COLO829 (cell line): Measurements from ENCODE around the gene ARID5B.

Source experiments
- DNase-seq: peaks from one replicate; pipeline ENCODE4 v3.0.0; 2012; ENCODE audit warnings: low spot score

ARID5B gene

GRCh38 chr10:61905837-61906561, 4.5 kb downstream of the ARID5B start:
- DNase-seq: no peak

GRCh38 chr10:61906562-61906901, 5.0 kb downstream of the ARID5B start:
- DNase-seq: no peak

GRCh38 chr10:61907011-61907410, 5.5 kb downstream of the ARID5B start:
- no peak for DNase-seq

- DNase-seq: no peak
Observed at GRCh38 chr10:61907587-61907986, 6.1 kb downstream of the ARID5B start.

- no peak for DNase-seq
Observed at GRCh38 chr10:61910226-61910805, 8.8 kb downstream of the ARID5B start.

- DNase-seq: no peak
Observed at GRCh38 chr10:61910894-61911293, 9.4 kb downstream of the ARID5B start.

GRCh38 chr10:61911425-61911824, 9.9 kb downstream of the ARID5B start:
- DNase-seq: no peak

GRCh38 chr10:61912981-61913380, 11.5 kb downstream of the ARID5B start:
- no peak for DNase-seq

- DNase-seq: no peak
Observed at GRCh38 chr10:61918140-61918539, 16.6 kb downstream of the ARID5B start.

GRCh38 chr10:61918989-61919388, 17.5 kb downstream of the ARID5B start:
- DNase-seq: no peak

GRCh38 chr10:61919646-61920215, 18.2 kb downstream of the ARID5B start:
- no peak for DNase-seq

GRCh38 chr10:61921143-61921542, 19.6 kb downstream of the ARID5B start:
- DNase-seq: no peak

- DNase-seq: no peak
Observed at GRCh38 chr10:61923210-61923949, 21.9 kb downstream of the ARID5B start.

- no peak for DNase-seq
Observed at GRCh38 chr10:61923950-61924274, 22.4 kb downstream of the ARID5B start.

GRCh38 chr10:61929555-61929954, 28.1 kb downstream of the ARID5B start:
- no peak for DNase-seq

GRCh38 chr10:61931620-61932332, 30.3 kb downstream of the ARID5B start:
- DNase-seq: no peak

- no peak for DNase-seq
Observed at GRCh38 chr10:61933859-61934555, 32.5 kb downstream of the ARID5B start.

GRCh38 chr10:61935077-61935476, 33.6 kb downstream of the ARID5B start:
- DNase-seq: no peak

GRCh38 chr10:61936770-61937169, 35.3 kb downstream of the ARID5B start:
- no peak for DNase-seq

- no peak for DNase-seq
Observed at GRCh38 chr10:61937631-61938351, 36.3 kb downstream of the ARID5B start.

GRCh38 chr10:61939902-61940301, 38.4 kb downstream of the ARID5B start:
- no peak for DNase-seq
